A673 (cell line): ENCODE data around the gene NFATC2. TPM values are rescaled to one million over a fixed set of nuclear protein-coding genes. Genes with fewer than 3 reads are reported as not detected.

Experiments
- BruUV-seq: library from RNA; stranded (reverse); fragments of 400-500 nt; replicated peaks from 2 replicates; lab custom pipeline; 2021; lab: Mats Ljungman, UMichigan
- CTCF ChIA-PET: fragments of 300-600 bp; sonication (Branson Sonifier 250); formaldehyde crosslinking; loops from one replicate; lab custom pipeline; 2022; ENCODE audit warnings: antibody characterized with exemption; lab: Charles Lee
- POLR2A ChIA-PET: fragments of 300-600 bp; sonication (Branson Sonifier 250); formaldehyde crosslinking; loops from one replicate; lab custom pipeline; 2022; ENCODE audit warnings: antibody characterized with exemption; ENCODE audit not compliant: low non-redundant PET; lab: Charles Lee
- DNase-seq: peaks from one replicate; pipeline ENCODE4 v3.0.0-alpha.2; 2015; ENCODE audit warnings: low spot score
- H3K27ac ChIP-seq: fragments of 200-600 bp; sonication (generic); 2 replicates; pipeline ENCODE4 v1.5.1; 2016; ENCODE audit warnings: mixed run types, low read depth, mild to moderate bottlenecking, mixed read lengths, antibody characterized with exemption, low read length; ENCODE audit not compliant: poor library complexity, severe bottlenecking
- H3K27me3 ChIP-seq: fragments of 200-600 bp; sonication (generic); replicated peaks from 2 replicates; pipeline ENCODE4 v1.6.1; 2017; ENCODE audit warnings: mixed run types, low read depth, mild to moderate bottlenecking, mixed read lengths, antibody characterized with exemption, low read length; ENCODE audit not compliant: insufficient read depth, poor library complexity
- H3K36me3 ChIP-seq: fragments of 200-600 bp; sonication (generic); 2 replicates; pipeline ENCODE4 v1.6.1; 2016; ENCODE audit warnings: mixed run types, mild to moderate bottlenecking, mixed read lengths, antibody characterized with exemption, low read length; ENCODE audit not compliant: insufficient read depth, poor library complexity, severe bottlenecking
- H3K4me1 ChIP-seq: fragments of 200-600 bp; sonication (generic); 2 replicates; pipeline ENCODE4 v1.6.1; 2017; ENCODE audit warnings: mixed run types, mild to moderate bottlenecking, mixed read lengths, antibody characterized with exemption, low read length; ENCODE audit not compliant: insufficient read depth, poor library complexity, severe bottlenecking
- H3K4me3 ChIP-seq: fragments of 200-600 bp; sonication (generic); 2 replicates; pipeline ENCODE4 v1.5.1; 2016; ENCODE audit warnings: low read depth, mixed run types, mild to moderate bottlenecking, mixed read lengths, low read length; ENCODE audit not compliant: poor library complexity, severe bottlenecking
- H3K9me3 ChIP-seq: fragments of 200-600 bp; sonication (generic); 2 replicates; pipeline ENCODE4 v1.6.1; 2016; ENCODE audit warnings: mixed run types, low read depth, mild to moderate bottlenecking, mixed read lengths, antibody characterized with exemption, low read length; ENCODE audit not compliant: poor library complexity, severe bottlenecking
- CTCF ChIP-seq: fragments of 300-800, 200-600 bp; sonication (generic); conservative IDR thresholded peaks from 2 replicates; pipeline ENCODE4 v1.5.1; 2017; ENCODE audit warnings: low read depth, mild to moderate bottlenecking, antibody characterized with exemption, low read length, moderate library complexity, mixed read lengths
- EZH2 ChIP-seq: fragments of 200-600 bp; sonication (generic); IDR thresholded peaks from 2 replicates; pipeline ENCODE4 v1.6.1; 2017; ENCODE audit warnings: borderline replicate concordance, low read depth, mild to moderate bottlenecking, mixed read lengths, antibody characterized with exemption, low read length; ENCODE audit not compliant: poor library complexity, severe bottlenecking
- intact Hi-C: fragments of 100-400 bp; cut with micrococcal nuclease; formaldehyde crosslinking; loops from one replicate; pipeline ENCODE4 v1.10.0; 2022; ENCODE audit not compliant: unreplicated experiment
- total RNA-seq: library from RNA; stranded (reverse); gene quantifications from 2 replicates; pipeline ENCODE4 v1.2.3, GENCODE V29; 2021

NFATC2 gene
- total RNA-seq, 1 experiment from 2014 or later: 0.64 TPM

- Histone ChIP-seq H3K36me3 (no peaks in the 10 kb centered on the region), H3K27me3 (no peaks in the 10 kb centered on the region), H3K9me3 (no peaks in the 10 kb centered on the region), H3K4me1 (peaks cover 13% of the 10 kb centered on the region), H3K4me3 (no peak overlapping the region), H3K27ac (no peak overlapping the region)
- BruUV-seq: no TSS peak
- ChIA-PET POLR2A (no interaction called here), CTCF (no interaction called here)
- no peak for TF ChIP-seq EZH2
- no peak for TF ChIP-seq CTCF
- intact Hi-C loops: no loop called here
- DNase-seq: no peak
Measured at GRCh38 chr20:51444467-51444866, 98.1 kb downstream of the NFATC2 start.

GRCh38 chr20:51442602-51443001 is 99.9 kb downstream of the NFATC2 start:
- Histone ChIP-seq H3K27ac (no peak overlapping the region), H3K36me3 (no peaks in the 10 kb centered on the region), H3K4me3 (no peak overlapping the region), H3K4me1 (peaks cover 13% of the 10 kb centered on the region), H3K27me3 (no peaks in the 10 kb centered on the region), H3K9me3 (no peaks in the 10 kb centered on the region)
- POLR2A ChIA-PET: no interaction called here
- intact Hi-C loops: no loop called here
- CTCF ChIA-PET: no interaction called here
- DNase-seq: no peak
- BruUV-seq: no TSS peak
- TF ChIP-seq EZH2: no peak
- TF ChIP-seq CTCF: no peak

GRCh38 chr20:51440589-51440988 is 101.9 kb downstream of the NFATC2 start:
- Histone ChIP-seq H3K4me3 (no peak overlapping the region), H3K27ac (no peak overlapping the region), H3K9me3 (no peaks in the 10 kb centered on the region), H3K4me1 (no peaks in the 10 kb centered on the region), H3K27me3 (no peaks in the 10 kb centered on the region), H3K36me3 (no peaks in the 10 kb centered on the region)
- CTCF ChIA-PET: no interaction called here
- BruUV-seq: no TSS peak
- TF ChIP-seq EZH2 (no peak), CTCF (no peak)
- DNase-seq: no peak
- intact Hi-C loops: no loop called here
- POLR2A ChIA-PET: no interaction called here
